Neural cell (in vitro differentiated cells): ENCODE measurements around the gene SLC28A3. TPM values are rescaled to one million over a fixed set of nuclear protein-coding genes. Genes with fewer than 3 reads are reported as not detected.

Experiments
- H2AFZ ChIP-seq: fragments of 200-600, 300-800 bp; sonication (generic), shearing (Covaris generic); 2 replicates; pipeline ENCODE4 v1.6.0; 2014; ENCODE audit warnings: low read depth, mild to moderate bottlenecking, antibody characterized with exemption, low read length, moderate library complexity
- H3F3A ChIP-seq: fragments of 200-600 bp; shearing (Covaris generic); 2 replicates; pipeline ENCODE4 v1.6.1; 2016; ENCODE audit warnings: mild to moderate bottlenecking, moderate library complexity, mixed read lengths, antibody characterized with exemption, low read length; ENCODE audit not compliant: insufficient read depth, poor library complexity, severe bottlenecking
- H3K27ac ChIP-seq: fragments of 200-600, 300-800 bp; sonication (generic), shearing (Covaris generic); 2 replicates; pipeline ENCODE4 v1.5.1; 2014; ENCODE audit warnings: mild to moderate bottlenecking, low read length, moderate library complexity
- H3K27me3 ChIP-seq: fragments of 300-800, 200-600 bp; sonication (generic), shearing (Covaris generic); 2 replicates; pipeline ENCODE4 v1.6.0; 2014; ENCODE audit warnings: mild to moderate bottlenecking, low read depth, low read length, moderate library complexity; ENCODE audit not compliant: insufficient read depth
- H3K36me3 ChIP-seq: fragments of 300-800, 200-600 bp; sonication (generic), shearing (Covaris generic); 2 replicates; pipeline ENCODE4 v1.5.1; 2014; ENCODE audit warnings: mild to moderate bottlenecking, antibody characterized with exemption, low read length, moderate library complexity; ENCODE audit not compliant: insufficient read depth
- H3K4me2 ChIP-seq: fragments of 300-800, 200-600 bp; sonication (generic), shearing (Covaris generic); 2 replicates; pipeline ENCODE4 v1.6.0; 2014; ENCODE audit warnings: mild to moderate bottlenecking, low read length
- H3K4me3 ChIP-seq: fragments of 300-800, 200-600 bp; sonication (generic), shearing (Covaris generic); 2 replicates; pipeline ENCODE4 v1.5.1; 2014; ENCODE audit warnings: mild to moderate bottlenecking, low read length, moderate library complexity
- H3K79me2 ChIP-seq: fragments of 200-600 bp; shearing (Covaris generic); replicated peaks from 2 replicates; pipeline ENCODE4 v1.6.0; 2014; ENCODE audit warnings: mild to moderate bottlenecking, low read length, moderate library complexity; ENCODE audit not compliant: insufficient read depth
- H3K9ac ChIP-seq: fragments of 300-800, 200-600 bp; sonication (generic), shearing (Covaris generic); 2 replicates; pipeline ENCODE4 v1.6.1; 2016; ENCODE audit warnings: mild to moderate bottlenecking, low read length, mixed read lengths
- H3K9me2 ChIP-seq: fragments of 200-600 bp; shearing (Covaris generic); 2 replicates; pipeline ENCODE4 v1.6.1; 2016; ENCODE audit warnings: mild to moderate bottlenecking, low read length, mixed read lengths; ENCODE audit not compliant: insufficient read depth
- H3K9me3 ChIP-seq: fragments of 200-600, 300-800 bp; sonication (generic), shearing (Covaris generic); 2 replicates; pipeline ENCODE4 v1.6.1; 2016; ENCODE audit warnings: mild to moderate bottlenecking, mixed run types, low read length, moderate library complexity, mixed read lengths
- H4K20me1 ChIP-seq: fragments of 200-600 bp; shearing (Covaris generic); 2 replicates; pipeline ENCODE4 v1.6.1; 2016; ENCODE audit warnings: mild to moderate bottlenecking, mixed run types; ENCODE audit not compliant: insufficient read depth
- CTCF ChIP-seq: fragments of 450-650 bp; IDR thresholded peaks from 2 replicates; pipeline ENCODE4 v1.5.1; 2014; ENCODE audit warnings: antibody characterized with exemption, mild to moderate bottlenecking, moderate library complexity; ENCODE audit not compliant: poor library complexity, severe bottlenecking
- EZH2 ChIP-seq: fragments of 200-600, 300-800 bp; shearing (Covaris generic), sonication (generic); IDR thresholded peaks from 2 replicates; pipeline ENCODE4 v1.6.1; 2014; ENCODE audit warnings: antibody characterized with exemption, low read length, borderline replicate concordance, mild to moderate bottlenecking; ENCODE audit not compliant: insufficient read depth, poor library complexity, severe bottlenecking
- MXI1 ChIP-seq: fragments of 450-650 bp; conservative IDR thresholded peaks from 2 replicates; pipeline ENCODE4 v1.6.1; 2014; ENCODE audit warnings: antibody characterized with exemption, mild to moderate bottlenecking; ENCODE audit not compliant: poor library complexity, severe bottlenecking
- POLR2AphosphoS5 ChIP-seq: IDR thresholded peaks from 2 replicates; pipeline ENCODE4 v1.6.1; 2012
- RAD21 ChIP-seq: fragments of 450-650 bp; conservative IDR thresholded peaks from 2 replicates; pipeline ENCODE4 v1.6.1; 2014; ENCODE audit warnings: antibody characterized with exemption, mild to moderate bottlenecking, moderate library complexity
- REST ChIP-seq: IDR thresholded peaks from 2 replicates; pipeline ENCODE4 v1.6.1; 2012; ENCODE audit warnings: borderline replicate concordance
- SMC3 ChIP-seq: fragments of 450-650 bp; conservative IDR thresholded peaks from 2 replicates; pipeline ENCODE4 v1.6.1; 2014; ENCODE audit warnings: antibody characterized with exemption, mild to moderate bottlenecking, moderate library complexity; ENCODE audit not compliant: poor library complexity
- TAF1 ChIP-seq: IDR thresholded peaks from 2 replicates; pipeline ENCODE4 v1.6.1; 2012; ENCODE audit warnings: low read depth
- polyA plus RNA-seq: library from polyadenylated mRNA; depleted of rRNA; stranded (reverse); fragments of >200 nt; gene quantifications from 2 replicates; pipeline ENCODE4 v1.2.3, GENCODE V29; 2014

Gene SLC28A3
- polyA plus RNA-seq, 1 donor from 2014 or later = not detected

GRCh38 chr9:84315278-84315877, 25.2 kb downstream of the SLC28A3 start:
- TF ChIP-seq EZH2 = no peak
- TF ChIP-seq SMC3 = peak; percentile 98
- no peak for TF ChIP-seq MXI1
- TF ChIP-seq CTCF = peak; percentile 92
- TF ChIP-seq TAF1 = no peak
- peak; percentile 94 for TF ChIP-seq RAD21
- H3K9me3 ChIP-seq = no peaks in the 10 kb centered on the region
- H3K9me2 ChIP-seq = no peaks in the 10 kb centered on the region
- H4K20me1 ChIP-seq = no peaks in the 10 kb centered on the region
- H3K36me3 ChIP-seq = no peaks in the 10 kb centered on the region
- no peaks in the 10 kb centered on the region for H3K27me3 ChIP-seq
- H3K9ac ChIP-seq = no peak overlapping the region
- H3K4me2 ChIP-seq = no peak overlapping the region
- H3F3A ChIP-seq = no peaks in the 10 kb centered on the region
- no peaks in the 10 kb centered on the region for H3K79me2 ChIP-seq
- H3K4me3 ChIP-seq = no peak overlapping the region
- no peak overlapping the region for H3K27ac ChIP-seq
- H2AFZ ChIP-seq = no peak overlapping the region

GRCh38 chr9:84314306-84314705, 26.3 kb downstream of the SLC28A3 start:
- Histone ChIP-seq H3K27me3 (no peaks in the 10 kb centered on the region), H2AFZ (no peak overlapping the region), H3K79me2 (no peaks in the 10 kb centered on the region), H4K20me1 (no peaks in the 10 kb centered on the region), H3K4me3 (no peak overlapping the region), H3K36me3 (no peaks in the 10 kb centered on the region), H3F3A (no peaks in the 10 kb centered on the region), H3K27ac (no peak overlapping the region), H3K9me3 (no peaks in the 10 kb centered on the region), H3K4me2 (no peak overlapping the region), H3K9me2 (no peaks in the 10 kb centered on the region), H3K9ac (no peak overlapping the region)
- TF ChIP-seq POLR2AphosphoS5 = no peak
- TF ChIP-seq REST = no peak
- TF ChIP-seq MXI1 = no peak
- no peak for TF ChIP-seq SMC3
- no peak for TF ChIP-seq CTCF
